GM18951 (cell line): ENCODE data around the gene OBSCN.
"Not testable (repeated sequence)": the region's sequence is repeated elsewhere in the genome, so short reads cannot be mapped to it uniquely, and the experiment has no call there.

Experiments used
- POLR2A ChIP-seq: IDR thresholded peaks from 4 replicates; pipeline ENCODE4 v1.6.1; 2011; ENCODE audit warnings: mild to moderate bottlenecking; ENCODE audit not compliant: insufficient read length, insufficient read depth; ENCODE audit errors: extremely low read depth
- in situ Hi-C: fragments of 300-500 bp; cut with MboI; formaldehyde crosslinking; loops from one replicate; pipeline ENCODE4 v1.12.0; 2022; ENCODE audit warnings: low sequenced_read_pairs, mixed read lengths, inconsistent platforms; ENCODE audit not compliant: unreplicated experiment

The OBSCN gene

DNA sequence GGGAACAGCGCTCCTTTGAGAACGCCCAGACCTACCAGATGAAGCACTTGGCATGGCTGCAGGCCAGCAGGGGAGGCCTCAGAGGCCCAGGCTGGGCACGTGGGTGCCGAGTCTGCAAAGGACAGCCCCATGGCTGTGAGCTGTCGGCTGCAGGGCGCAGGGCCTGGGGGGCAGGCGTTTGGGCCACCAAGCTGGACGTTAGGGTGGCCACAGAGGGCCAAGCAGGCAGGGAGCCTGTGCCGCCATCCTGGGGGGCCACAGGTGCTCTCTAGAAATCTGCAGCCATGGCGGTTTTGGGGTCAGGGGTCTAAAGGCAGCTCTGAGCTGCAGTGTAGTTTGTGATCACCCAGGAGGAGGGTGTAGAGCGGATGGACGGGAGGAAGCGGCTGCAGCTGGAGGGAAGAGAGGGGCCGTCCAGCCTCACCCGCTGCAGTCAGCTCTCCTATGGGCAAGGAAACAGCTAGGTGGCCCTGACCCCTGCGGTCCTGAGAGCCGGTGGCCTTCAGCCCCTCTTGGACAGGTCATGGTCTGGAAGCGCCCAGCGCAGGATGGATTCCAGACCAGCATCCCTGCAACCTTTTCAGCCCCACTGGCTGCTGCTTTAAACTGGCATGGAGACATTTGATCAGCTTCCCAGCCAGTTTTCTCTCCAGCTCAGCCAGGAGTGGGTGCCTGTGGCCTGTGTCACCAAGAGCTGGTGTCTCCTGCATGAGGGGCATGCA is 31.2 kb upstream of the OBSCN start:
- in situ Hi-C loops = no loop called here

GRCh38 chr1:228177183-228177475 is 30.7 kb upstream of the OBSCN start:
- TF ChIP-seq POLR2A = no peak
- in situ Hi-C loops = no loop called here

More for the DNA sequence above, 31.2 kb upstream of the OBSCN start:
- TF ChIP-seq POLR2A = no peak

DNA sequence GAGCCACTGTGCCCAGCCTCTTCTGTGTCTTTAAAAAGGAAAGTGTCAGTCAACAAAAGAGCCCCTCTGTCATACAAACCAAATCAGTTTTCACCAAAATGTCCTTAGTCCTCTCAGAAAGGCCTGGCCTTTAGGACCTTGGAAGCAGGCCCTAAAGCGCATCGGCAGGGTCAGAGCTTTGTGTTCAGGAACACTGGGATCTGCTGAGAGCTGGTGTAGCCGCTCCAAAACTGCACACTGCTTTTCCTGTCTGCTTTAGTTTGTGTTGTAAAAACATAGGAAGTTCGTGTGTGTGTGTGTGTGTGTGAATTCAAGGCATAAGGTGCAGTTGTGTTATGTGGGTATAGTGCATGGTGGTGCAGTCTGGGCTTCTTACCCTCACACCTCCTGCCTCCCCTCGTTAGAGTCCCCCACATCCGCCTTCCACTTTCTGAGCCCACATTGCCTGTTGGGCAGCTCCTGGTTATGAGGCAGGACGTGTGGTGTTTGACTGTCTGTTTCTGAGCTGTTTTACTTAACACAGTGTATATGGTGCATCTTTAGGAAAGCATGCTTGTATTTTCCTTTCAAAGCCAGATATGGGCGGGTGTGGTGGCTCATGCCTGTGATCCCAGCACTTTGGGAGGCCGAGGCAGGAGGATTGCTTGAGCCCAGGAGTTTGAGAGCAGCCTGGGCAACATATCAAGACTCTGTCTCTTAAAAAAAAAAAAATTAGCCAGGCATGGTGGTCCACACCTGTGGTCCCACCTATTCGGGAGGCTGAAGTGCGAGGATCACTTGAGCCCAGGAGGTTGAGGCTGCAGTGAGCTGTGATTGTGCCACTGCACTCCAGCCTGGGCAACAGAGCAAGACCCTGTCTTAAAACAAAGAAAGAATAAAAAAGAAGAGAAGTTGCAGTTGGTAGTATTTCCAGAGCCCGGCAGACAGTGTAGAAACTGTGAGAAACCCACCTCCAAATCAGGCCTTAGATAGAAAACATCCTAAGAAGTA is 29.8 kb upstream of the OBSCN start:
- in situ Hi-C loops = no loop called here
- no peak for TF ChIP-seq POLR2A

DNA sequence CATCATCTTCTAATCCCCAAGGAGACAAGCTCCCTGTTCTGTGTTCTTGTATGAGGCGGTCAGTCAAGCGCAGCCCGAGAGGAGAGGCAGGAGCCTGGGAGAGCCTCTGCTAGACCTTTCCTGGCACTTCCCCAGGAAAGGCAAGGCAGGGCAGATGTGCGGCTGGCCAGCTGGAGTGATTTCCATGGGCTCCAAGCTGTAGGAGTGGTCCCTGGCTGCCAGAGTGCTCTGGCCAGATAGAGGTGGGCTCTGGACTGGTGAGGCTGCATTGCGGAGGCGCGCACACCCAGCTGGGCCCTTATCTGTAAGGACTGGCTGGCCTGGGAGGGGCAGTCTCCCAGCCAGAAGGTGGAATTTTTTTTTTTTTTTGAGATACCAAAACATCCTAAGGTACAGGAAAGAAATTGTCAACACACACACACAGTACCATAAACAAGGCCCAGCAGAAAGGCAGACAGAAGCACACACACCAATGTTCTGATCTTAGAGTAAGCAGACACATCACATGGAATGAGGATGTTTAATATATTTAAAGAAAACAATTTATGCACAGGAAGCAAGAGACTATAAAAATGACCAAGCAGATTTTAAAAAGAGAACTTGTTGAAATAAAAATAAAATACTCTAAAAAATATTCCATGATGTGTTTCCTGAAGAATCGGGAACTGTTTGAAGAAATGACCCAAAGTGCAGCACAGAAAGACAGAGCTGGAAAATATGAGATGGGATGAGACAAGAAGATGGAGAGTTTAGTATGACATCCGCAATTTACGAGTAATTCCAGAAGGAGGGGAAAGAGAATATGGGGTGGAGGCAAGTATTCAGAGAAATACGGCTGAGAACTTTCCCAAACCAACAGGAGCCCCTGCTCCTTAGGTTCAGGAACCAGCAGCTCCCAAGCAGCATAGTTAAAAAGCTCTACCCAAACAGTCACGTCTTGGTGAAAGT is 28.8 kb upstream of the OBSCN start:
- TF ChIP-seq POLR2A = no peak
- in situ Hi-C loops = no loop called here

DNA sequence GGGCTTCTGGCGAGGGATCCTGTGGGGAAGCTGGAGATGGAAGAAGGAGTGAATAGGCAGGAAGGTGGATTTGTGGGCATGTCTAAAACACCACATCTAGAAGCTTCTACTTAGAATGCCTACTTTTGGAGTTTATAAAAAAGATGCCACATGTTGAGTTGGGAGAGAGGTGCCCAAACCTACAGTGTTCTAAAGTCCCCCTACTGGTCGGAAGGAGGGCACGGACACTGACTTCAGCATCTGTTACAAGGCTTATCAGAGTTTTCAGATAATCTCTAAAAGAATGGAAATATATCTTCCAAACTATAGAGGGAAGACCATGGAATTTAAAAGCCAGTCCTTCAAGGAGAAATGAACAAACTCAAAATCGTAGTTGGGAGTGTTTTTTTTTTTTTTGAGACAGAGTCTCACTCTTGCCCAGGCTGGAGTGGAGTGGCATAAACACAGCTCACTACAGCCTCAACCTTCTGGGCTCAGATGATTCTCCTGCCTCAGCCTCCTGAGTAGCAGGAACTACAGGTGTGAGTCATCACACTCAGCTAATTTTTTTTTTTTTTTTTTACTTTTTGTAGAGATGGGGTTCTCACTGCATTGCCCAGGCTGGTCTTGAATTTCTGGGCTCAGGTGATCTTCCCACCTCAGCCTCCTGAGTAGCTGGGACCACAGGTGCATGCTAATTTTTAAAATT is 27.4 kb upstream of the OBSCN start:
- TF ChIP-seq POLR2A = no peak
- in situ Hi-C loops = no loop called here

DNA sequence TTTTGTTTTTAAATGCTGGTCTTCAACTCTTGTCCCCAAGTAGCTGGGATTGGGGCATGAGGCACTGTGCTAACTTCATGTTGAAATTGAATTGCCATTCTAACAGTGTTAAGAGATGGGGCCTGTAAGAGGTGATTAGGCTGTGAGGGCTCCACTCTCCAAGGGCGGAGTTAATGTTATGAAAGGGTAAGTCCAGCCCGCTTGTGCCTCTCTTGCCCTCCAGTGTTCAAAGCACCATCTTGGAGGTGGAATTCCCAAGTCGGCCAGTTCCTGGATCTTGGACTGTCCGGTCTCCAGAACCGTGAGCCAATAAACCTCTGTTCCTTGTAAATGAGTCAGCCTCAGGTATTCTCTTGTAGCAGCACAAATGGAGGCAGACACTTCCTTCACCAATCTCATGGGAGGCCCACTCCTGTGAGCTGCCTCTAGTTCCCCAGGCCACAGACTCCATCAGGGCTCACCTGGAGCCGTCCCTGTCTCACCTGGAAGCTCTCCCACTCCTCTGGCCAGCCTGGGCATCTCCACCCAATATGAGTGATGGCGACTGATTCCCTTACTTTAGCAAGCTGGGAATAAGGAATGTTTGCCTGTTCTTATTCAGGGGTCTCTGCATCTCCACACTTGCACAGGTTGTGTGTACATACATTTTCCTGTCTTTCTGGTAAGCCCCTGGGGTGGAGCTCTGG is 26.7 kb upstream of the OBSCN start:
- TF ChIP-seq POLR2A = no peak
- in situ Hi-C loops = no loop called here

GRCh38 chr1:228181645-228182034 is 26.2 kb upstream of the OBSCN start:
- in situ Hi-C loops = no loop called here
- TF ChIP-seq POLR2A = no peak

GRCh38 chr1:228182296-228183030 is 25.4 kb upstream of the OBSCN start:
- TF ChIP-seq POLR2A = no peak
- in situ Hi-C loops = no loop called here

DNA sequence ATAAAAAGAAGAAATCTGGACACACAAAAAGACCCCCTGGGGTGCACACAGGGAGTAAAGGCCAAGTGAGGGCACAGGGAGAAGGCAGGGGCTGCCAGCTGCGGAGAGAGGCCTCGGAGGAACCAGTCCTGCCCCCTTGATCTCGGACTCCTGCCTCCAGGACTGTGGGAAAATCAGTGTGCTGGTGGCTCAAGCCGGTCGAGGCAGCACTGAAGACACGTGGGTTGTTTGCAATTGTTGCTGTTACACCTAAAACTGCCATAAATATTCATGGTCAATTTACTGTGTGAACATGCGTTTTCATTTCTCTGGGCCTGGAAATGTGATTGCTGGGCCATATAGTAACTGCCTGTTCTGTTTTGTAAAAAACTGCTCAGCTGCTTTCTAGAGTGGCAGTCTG is 23.7 kb upstream of the OBSCN start:
- no peak for TF ChIP-seq POLR2A
- in situ Hi-C loops = no loop called here

- no peak for TF ChIP-seq POLR2A
- in situ Hi-C loops = no loop called here
These were observed 22.2 kb upstream of the OBSCN start for GRCh38 chr1:228185641-228185965.

- in situ Hi-C loops = not testable (repeated sequence)
These were observed 19.6 kb upstream of the OBSCN start for GRCh38 chr1:228188249-228188648.

- in situ Hi-C loops = no loop called here
These were observed 17.7 kb upstream of the OBSCN start for GRCh38 chr1:228190182-228190581.

More at GRCh38 chr1:228190182-228190581, 17.7 kb upstream of the OBSCN start:
- TF ChIP-seq POLR2A = no peak
